Metanephros (tissue), 1 donor: ENCODE measurements around the gene GMEB2. TPM values are rescaled to one million over a fixed set of nuclear protein-coding genes. Genes with fewer than 3 reads are reported as not detected.

Source experiments
- total RNA-seq: library from RNA; depleted of rRNA; stranded (reverse); fragments of >200 nt; gene quantifications from one replicate; pipeline ENCODE4 v1.2.3, GENCODE V29; 2014

The GMEB2 gene, protein sequence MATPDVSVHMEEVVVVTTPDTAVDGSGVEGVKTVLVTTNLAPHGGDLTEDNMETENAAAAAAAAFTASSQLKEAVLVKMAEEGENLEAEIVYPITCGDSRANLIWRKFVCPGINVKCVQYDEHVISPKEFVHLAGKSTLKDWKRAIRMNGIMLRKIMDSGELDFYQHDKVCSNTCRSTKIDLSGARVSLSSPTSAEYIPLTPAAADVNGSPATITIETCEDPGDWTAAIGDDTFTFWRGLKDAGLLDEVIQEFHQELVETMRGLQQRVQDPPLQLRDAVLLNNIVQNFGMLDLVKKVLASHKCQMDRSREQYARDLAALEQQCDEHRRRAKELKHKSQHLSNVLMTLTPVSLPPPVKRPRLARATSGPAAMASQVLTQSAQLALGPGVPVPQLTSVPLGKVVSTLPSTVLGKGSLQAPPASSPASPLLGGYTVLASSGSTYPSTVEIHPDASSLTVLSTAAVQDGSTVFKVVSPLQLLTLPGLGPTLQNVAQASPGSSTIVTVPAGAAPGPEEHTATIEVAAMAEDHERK
- total RNA-seq = 14.0 TPM

DNA sequence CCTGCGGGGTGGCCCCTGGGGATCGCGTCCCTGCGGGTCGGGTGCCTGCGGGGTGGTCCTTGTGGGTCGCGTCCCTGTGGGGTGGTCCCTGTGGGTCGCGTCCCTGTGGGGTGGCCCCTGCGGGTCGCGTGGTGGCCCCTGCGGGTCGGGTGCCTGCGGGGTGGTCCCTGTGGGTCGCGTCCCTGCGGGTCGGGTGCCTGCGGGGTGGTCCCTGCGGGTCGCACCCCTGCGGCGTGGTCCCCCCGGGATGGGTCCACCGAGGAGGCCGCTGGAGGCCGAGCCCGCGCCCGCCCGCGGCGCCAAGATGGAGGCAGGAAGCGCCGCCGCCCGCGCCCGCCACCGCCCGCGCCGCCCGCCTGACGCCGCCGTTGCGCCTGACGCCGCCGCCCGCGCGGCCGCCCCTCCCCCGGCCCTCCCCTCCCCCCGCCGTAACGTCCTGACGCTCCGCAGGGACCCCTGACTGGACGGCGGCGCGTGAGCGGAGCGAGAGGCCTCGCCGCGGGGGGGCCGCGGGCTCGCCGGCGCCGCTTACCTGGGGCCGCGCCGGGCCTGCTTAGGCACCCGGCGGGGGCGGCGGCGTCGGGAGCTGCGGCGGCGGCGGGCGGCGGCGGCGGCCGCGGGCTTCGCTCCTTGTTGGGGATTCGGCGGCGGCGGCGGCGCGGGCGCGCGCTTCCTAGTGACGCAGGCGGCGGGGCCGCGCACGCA, at the start of gene GMEB2:
Gene GMEB2 (minus strand): TSS at position 678 of the 705 bp plus-strand sequence. CDS start 7,704 bp downstream, outside the sequence.

GRCh38 chr20:63657937-63658748, 31.2 kb upstream of the GMEB2 start, which contains the start of gene RTEL1:
TSS of gene RTEL1 (plus strand) at chr20:63658312. CDS start at chr20:63659403, 1,091 bp downstream.

DNA sequence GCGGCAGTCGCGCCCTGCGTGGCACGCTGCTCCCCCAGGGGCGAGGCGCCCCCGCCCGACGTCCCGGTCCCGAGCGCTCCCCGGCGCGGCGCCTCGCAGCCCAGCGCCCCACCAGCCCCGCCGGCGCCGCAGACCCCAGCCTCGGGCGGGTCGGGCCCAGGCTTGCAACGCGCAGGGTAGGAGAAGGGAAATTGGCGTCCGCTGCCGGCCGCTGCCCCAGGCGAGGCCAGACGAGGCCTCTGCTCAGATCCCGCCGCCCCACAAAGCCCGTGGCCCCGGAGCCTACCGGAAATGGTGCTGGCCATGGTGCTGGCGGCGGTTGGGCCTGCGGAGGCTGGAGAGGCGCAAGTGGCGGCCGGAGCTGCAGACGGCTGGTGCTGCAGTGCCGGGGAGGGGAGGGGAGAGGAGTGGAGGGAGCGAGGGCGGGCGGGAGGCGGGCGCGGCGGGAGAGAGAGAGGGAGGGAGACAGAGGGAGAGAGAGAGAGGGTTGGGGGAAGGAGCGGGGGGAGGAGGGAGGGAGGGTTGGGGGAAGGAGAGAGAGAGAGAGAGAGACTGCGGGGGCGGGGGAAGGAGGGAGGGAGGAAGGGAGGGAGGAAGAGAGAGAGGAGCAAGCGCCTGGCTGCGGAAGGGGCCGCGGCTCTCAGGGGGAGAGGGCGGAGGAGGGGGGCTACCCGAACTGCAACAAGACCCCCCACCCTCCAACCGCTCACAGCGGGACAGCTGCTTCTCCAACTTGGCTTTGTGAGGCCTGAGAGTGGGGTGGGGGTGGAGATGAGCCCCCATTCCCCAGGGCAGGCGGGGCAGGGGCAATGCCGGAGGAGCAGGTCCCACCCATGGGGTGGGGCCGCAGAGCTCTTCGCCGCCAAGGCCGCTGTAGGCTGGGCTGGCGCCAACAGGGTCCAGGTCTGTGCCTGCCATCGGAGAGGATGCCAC, 26.4 kb upstream of the GMEB2 start, which contains the start of gene STMN3:
Gene STMN3 (minus strand): TSS at position 384 of the 933 bp plus-strand sequence. CDS start 79 bp downstream, at position 305.

GRCh38 chr20:63574156-63574828, 52.6 kb downstream of the GMEB2 start, which contains the start of gene HELZ2:
TSS of gene HELZ2 (minus strand) at chr20:63574239. CDS start at chr20:63572385, 1,854 bp downstream.

DNA sequence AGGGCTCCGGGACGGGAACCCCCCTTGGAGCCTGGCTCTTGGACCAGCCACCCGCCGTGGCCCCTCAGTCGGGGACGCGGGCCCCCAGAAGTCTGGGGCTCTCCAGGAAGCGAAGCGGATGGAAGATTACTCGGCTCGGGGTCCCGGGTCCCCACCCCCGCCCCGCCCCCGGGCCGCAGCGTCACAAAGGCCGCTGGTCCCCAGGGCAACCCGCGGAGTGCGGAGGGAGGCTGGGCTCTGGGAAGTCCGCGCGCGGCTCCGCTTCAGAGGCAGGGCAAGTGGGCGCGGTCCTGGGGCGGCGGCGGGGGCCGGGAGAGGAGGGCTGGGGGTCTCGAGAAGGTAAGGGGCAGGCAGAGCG, 73.0 kb downstream of the GMEB2 start, which contains the start of gene FNDC11:
Gene FNDC11 (plus strand): TSS at position 227 of the 358 bp plus-strand sequence. CDS start 1,505 bp downstream, outside the sequence.

DNA sequence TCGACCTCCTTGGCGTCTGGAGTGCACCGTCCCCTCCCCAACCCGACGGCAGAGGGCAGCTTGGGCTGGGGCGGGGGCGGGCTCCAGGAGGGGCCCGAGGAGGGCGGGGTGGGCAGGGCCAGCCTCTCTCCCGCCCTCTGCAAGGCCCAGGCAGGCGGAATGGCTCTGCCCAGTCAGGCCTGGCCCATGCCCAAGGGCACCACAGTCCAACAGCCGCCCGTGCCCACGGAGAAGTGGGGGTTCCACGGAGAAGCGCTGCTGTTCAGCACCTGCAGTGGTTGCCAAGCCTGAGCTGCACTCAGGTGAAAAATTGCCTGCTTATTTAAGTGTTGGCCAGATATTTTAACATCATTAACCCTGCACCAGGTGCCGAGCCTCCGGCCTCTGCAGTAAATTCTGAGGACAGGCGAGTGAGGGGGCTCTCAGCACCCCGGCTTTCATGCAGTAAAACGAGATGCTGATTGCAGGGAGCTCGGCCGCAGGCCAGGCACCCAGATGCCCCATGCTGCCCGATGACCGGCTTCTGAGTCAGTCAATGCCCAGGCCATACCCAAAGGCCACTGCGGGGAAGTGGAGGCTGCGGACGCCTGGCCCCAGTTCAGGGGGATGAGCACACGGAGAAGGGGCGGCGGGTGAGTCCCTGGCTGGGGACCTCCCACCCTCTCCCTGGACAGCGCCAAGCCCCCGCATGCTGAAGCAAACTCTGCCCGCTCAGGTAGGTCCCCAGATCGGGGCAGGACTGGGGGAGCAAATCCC, 79.0 kb downstream of the GMEB2 start, which contains the start of gene SRMS:
Gene SRMS (minus strand): TSS at position 25 of the 756 bp plus-strand sequence. CDS start 286 bp downstream, outside the sequence.

Other genes with a start within 250 kb of the GMEB2 start
- 5.2 TPM for gene KCNQ2, start 154.4 kb downstream of the GMEB2 start, total RNA-seq
- gene EEF1A2, start 128.0 kb downstream of the GMEB2 start, total RNA-seq = 139 TPM
- 200 TPM for gene PPDPF, start 106.3 kb downstream of the GMEB2 start, total RNA-seq
- gene PTK6, start 89.7 kb downstream of the GMEB2 start, total RNA-seq = 0.76 TPM
- 0.12 TPM for gene SRMS, start 79.4 kb downstream of the GMEB2 start, total RNA-seq
- gene FNDC11, start 72.9 kb downstream of the GMEB2 start, total RNA-seq = 1.6 TPM
- 29.0 TPM for gene HELZ2, start 52.9 kb downstream of the GMEB2 start, total RNA-seq
- 20.6 TPM for gene STMN3, start 26.3 kb upstream of the GMEB2 start, total RNA-seq
- 30.5 TPM for gene RTEL1, start 31.2 kb upstream of the GMEB2 start, total RNA-seq
- gene TNFRSF6B, start 69.6 kb upstream of the GMEB2 start, total RNA-seq = 4.3 TPM
- 36.9 TPM for gene ARFRP1, start 80.9 kb upstream of the GMEB2 start, total RNA-seq
- 16.8 TPM for gene ZGPAT, start 80.9 kb upstream of the GMEB2 start, total RNA-seq
- 7.5 TPM for gene LIME1, start 109.6 kb upstream of the GMEB2 start, total RNA-seq
- 50.4 TPM for gene SLC2A4RG, start 112.7 kb upstream of the GMEB2 start, total RNA-seq
- 26.4 TPM for gene ZBTB46, start 204.2 kb upstream of the GMEB2 start, total RNA-seq
- gene ABHD16B, start 234.4 kb upstream of the GMEB2 start, total RNA-seq = not detected
- 64.9 TPM for gene TPD52L2, start 238.2 kb upstream of the GMEB2 start, total RNA-seq